Stimulated activated naive CD8-positive, alpha-beta T cell treated with anti-CD3 and anti-CD28 coated beads, Interleukin-15, Interleukin-2, amounts not matched to agents 100 U/mL and 50 U/mL, for 24 hours (primary cell): Measurements from ENCODE around the gene SREBF1.

Experiments used
- ATAC-seq: fragments of 150-1000 bp; cut with Tn5 transposase; one replicate; pipeline ENCODE4 v1.10.0; 2021
- DNase-seq: peaks from one replicate; pipeline ENCODE4 v3.0.0; 2021

Gene SREBF1

GRCh38 chr17:17824783-17825614 lies 11.8 kb downstream of the SREBF1 start:
- DNase-seq (no peak), ATAC-seq (no peak)

- DNase-seq (peak; percentile 68), ATAC-seq (peak; percentile 36)
Measured at GRCh38 chr17:17824119-17824782, 12.5 kb downstream of the SREBF1 start.

GRCh38 chr17:17823433-17824118 lies 13.2 kb downstream of the SREBF1 start:
- ATAC-seq: peak; percentile 77

GRCh38 chr17:17822616-17823015 lies 14.2 kb downstream of the SREBF1 start:
- DNase-seq: no peak
- no peak for ATAC-seq

More at GRCh38 chr17:17823433-17824118, 13.2 kb downstream of the SREBF1 start:
- DNase-seq: peak; percentile 75

- ATAC-seq: no peak
- DNase-seq: no peak
Measured at GRCh38 chr17:17822189-17822588, 14.6 kb downstream of the SREBF1 start.

- ATAC-seq (no peak), DNase-seq (no peak)
Measured at GRCh38 chr17:17820463-17821158, 16.2 kb downstream of the SREBF1 start.

- DNase-seq (no peak), ATAC-seq (no peak)
Measured at GRCh38 chr17:17820046-17820445, 16.7 kb downstream of the SREBF1 start.

- DNase-seq: peak; percentile 89
- ATAC-seq: peak; percentile 83
Measured at GRCh38 chr17:17819561-17819995, 17.2 kb downstream of the SREBF1 start.

- DNase-seq (no peak), ATAC-seq (no peak)
Measured at GRCh38 chr17:17819111-17819510, 17.7 kb downstream of the SREBF1 start.

GRCh38 chr17:17818088-17818526 lies 18.7 kb downstream of the SREBF1 start:
- no peak for DNase-seq
- no peak for ATAC-seq

- no peak for ATAC-seq
- no peak for DNase-seq
Measured at GRCh38 chr17:17817552-17817947, 19.2 kb downstream of the SREBF1 start.

GRCh38 chr17:17816831-17817551 lies 19.8 kb downstream of the SREBF1 start:
- DNase-seq (no peak), ATAC-seq (no peak)

- DNase-seq (no peak), ATAC-seq (no peak)
Measured at GRCh38 chr17:17816240-17816814, 20.5 kb downstream of the SREBF1 start.

- DNase-seq: no peak
- no peak for ATAC-seq
Measured at GRCh38 chr17:17815436-17816200, 21.2 kb downstream of the SREBF1 start.

GRCh38 chr17:17815062-17815406 lies 21.8 kb downstream of the SREBF1 start:
- ATAC-seq (no peak), DNase-seq (no peak)

- ATAC-seq: no peak
- no peak for DNase-seq
Measured at GRCh38 chr17:17814162-17815061, 22.4 kb downstream of the SREBF1 start.

GRCh38 chr17:17813725-17814095 lies 23.1 kb downstream of the SREBF1 start:
- ATAC-seq (no peak), DNase-seq (no peak)

GRCh38 chr17:17813055-17813724 lies 23.6 kb downstream of the SREBF1 start:
- no peak for ATAC-seq
- DNase-seq: no peak
